Right lung (tissue), 10 donors: ENCODE measurements around the gene ZNF124. TPM values are rescaled to one million over a fixed set of nuclear protein-coding genes. Genes with fewer than 3 reads are reported as not detected.
"Not testable (repeated sequence)": the region's sequence is repeated elsewhere in the genome, so short reads cannot be mapped to it uniquely, and the experiment has no call there.

Experiments used
- DNase-seq, 2 donors: peaks; one replicate each; pipeline ENCODE4 v3.0.0-alpha.2; 2013
- long read RNA-seq, 8 donors: transcript quantifications; one replicate each; lab custom pipeline, GENCODE V29; 2026
- polyA plus RNA-seq, 5 donors: library from polyadenylated mRNA; unstranded; fragments of 120-200 nt; gene quantifications; one replicate each; pipeline versions ENCODE4 v1.2.1 to v1.2.3, GENCODE V29; 2013; ENCODE audit warnings: inconsistent platforms in 1 of 5, low replicate concordance in 1 of 5; ENCODE audit not compliant: insufficient read length in 5 of 5, insufficient read depth in 1 of 5

ZNF124 gene
- polyA plus RNA-seq = 10 to 100 TPM; 12.4 to 16.0 (median 14.7) TPM
- long read RNA-seq, donor 1, partial matches to known transcripts = 7 of 10 reads
- long read RNA-seq, donor 1, other reads (novel, unspliced or antisense) = 0 of 10 reads
- long read RNA-seq, donor 2, partial matches to known transcripts = 0 of 2 reads
- long read RNA-seq, donor 2, other reads (novel, unspliced or antisense) = 0 of 2 reads
- long read RNA-seq, donor 3, partial matches to known transcripts = 0 of 3 reads
- long read RNA-seq, donor 3, other reads (novel, unspliced or antisense) = 0 of 3 reads
- long read RNA-seq, donor 4, partial matches to known transcripts = 6 of 6 reads
- long read RNA-seq, donor 4, other reads (novel, unspliced or antisense) = 0 of 6 reads
- long read RNA-seq, donor 5, partial matches to known transcripts = 0 of 5 reads
- long read RNA-seq, donor 5, other reads (novel, unspliced or antisense) = 0 of 5 reads
- long read RNA-seq, donor 6, partial matches to known transcripts = 0 of 4 reads
- long read RNA-seq, donor 6, other reads (novel, unspliced or antisense) = 0 of 4 reads
- long read RNA-seq, donor 7, partial matches to known transcripts = 0 of 3 reads
- long read RNA-seq, donor 7, other reads (novel, unspliced or antisense) = 0 of 3 reads
- long read RNA-seq, donor 8, partial matches to known transcripts = 0 of 1 reads
- long read RNA-seq, donor 8, other reads (novel, unspliced or antisense) = 0 of 1 reads

- DNase-seq = not testable (repeated sequence)
Measured at GRCh38 chr1:247171875-247172563, at the start of gene ZNF124. Gene ZNF124, minus strand, starts transcription at chr1:247172020. Its CDS starts 143 bp downstream, at chr1:247171877.

GRCh38 chr1:247220280-247220679 is 48.5 kb upstream of the ZNF124 start:
- not testable (repeated sequence) for DNase-seq

DNA sequence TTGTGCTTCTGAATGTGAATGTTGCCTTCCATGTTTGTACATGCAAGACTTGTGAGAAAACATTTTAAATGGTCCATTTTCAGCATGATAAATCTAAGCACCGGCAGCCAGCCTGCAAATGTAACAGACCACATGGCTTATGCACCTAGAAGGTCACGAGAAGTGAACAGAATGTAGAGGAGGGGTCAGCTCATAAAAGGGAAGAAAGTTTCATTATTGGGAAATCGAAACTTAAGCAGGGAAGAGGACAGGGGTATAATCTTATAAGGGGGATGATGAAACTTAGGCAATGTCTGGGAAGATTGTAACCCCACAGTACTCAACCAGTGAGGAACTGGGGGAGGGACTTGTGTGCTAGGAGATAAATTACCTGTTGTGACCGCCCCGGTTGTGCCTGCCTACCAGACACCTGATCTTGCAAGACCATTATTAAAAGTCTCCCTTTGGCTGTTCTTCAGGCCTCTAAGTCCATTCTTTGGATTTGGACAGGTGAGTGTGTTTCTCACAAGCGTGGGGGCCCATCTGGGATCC is 46.4 kb upstream of the ZNF124 start:
- DNase-seq = no peak

- no peak for DNase-seq
Measured at GRCh38 chr1:247216261-247216660, 44.4 kb upstream of the ZNF124 start.

- no peak for DNase-seq
Measured at GRCh38 chr1:247212627-247213617, 41.1 kb upstream of the ZNF124 start.

GRCh38 chr1:247212012-247212411 is 40.2 kb upstream of the ZNF124 start:
- no peak for DNase-seq

- no peak for DNase-seq
Measured at GRCh38 chr1:247211339-247211738, 39.5 kb upstream of the ZNF124 start.

DNA sequence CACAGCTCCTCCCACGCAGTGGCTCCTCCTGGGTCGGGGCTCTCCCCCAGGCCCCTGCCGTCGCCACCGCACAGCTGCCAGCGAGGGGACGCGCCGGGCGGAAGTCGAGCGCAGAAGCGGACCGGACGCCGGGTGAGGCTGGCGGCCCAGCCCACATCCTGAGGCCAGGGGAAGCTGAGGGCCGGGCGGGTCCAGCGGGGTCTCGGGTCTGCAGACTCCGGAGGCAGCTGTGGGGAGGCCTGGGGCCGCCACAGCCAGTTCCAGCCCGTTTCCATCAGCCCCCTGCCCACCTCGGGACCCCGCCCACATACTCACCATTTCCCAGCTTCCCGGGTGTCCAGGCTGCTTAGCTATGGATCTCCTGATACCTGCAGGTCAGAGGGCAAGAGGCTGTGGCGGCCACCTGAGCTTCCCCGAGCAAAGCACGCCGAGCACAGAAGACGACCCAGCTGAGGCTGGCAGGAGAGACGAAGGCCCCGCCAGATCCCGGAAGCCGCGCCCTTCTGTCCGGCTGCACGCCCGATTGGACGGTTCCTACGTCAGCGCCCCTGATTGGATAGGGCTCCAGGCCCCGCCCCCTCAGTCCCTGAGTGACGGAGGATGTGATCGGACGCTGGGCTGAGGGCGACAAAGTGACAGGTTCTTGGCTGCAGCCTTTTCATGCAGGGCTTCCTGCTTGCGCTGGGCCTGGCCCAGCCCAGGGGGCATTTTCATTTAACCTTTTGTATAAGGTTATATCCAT is 38.7 kb upstream of the ZNF124 start:
- DNase-seq = peak; percentile 92 to 93

GRCh38 chr1:247210062-247210375 is 38.2 kb upstream of the ZNF124 start:
- no peak for DNase-seq

- no peak for DNase-seq
Measured at GRCh38 chr1:247209396-247209795, 37.6 kb upstream of the ZNF124 start.

DNA sequence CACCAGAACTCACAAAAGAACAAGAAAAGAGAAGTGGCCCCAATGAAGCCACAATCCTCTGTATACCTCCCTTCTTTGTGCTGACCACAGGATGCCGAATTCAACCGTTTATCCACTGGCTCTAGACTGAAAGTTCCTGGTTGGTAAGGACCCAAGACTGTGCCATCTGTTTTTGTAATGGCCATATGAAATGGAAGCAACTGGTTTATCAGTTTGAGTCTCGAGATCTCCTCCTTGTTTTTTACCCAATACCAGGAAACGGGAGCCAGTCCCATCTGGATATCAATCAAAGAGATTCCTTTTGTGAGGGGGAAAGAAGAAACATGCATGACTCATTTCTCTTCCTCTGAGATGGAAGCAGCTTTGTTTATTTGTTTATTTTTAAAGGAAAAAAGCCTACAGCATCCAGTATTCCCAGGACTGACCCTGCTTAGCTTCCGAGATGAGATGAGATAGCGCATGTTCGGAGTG is 32.4 kb upstream of the ZNF124 start:
- DNase-seq = no peak

DNA sequence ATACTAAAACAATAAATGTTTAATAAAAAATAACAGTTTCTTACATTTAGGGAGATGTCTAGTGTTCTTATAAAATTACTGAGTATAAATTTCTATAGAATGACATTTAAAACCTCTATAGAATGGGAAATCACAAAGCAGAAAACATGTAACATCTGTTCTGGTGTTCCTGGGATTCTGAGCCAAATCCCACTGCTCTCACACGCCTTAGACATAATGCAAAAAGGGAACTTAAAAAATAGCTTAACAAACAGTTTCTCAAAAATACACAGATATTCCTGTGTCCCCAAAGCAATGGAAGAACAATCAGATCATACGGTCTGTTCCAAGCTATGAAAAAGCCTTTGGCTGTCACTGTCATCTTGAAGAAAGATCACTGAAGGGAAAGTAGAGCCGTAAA is 27.0 kb upstream of the ZNF124 start:
- DNase-seq = no peak

DNA sequence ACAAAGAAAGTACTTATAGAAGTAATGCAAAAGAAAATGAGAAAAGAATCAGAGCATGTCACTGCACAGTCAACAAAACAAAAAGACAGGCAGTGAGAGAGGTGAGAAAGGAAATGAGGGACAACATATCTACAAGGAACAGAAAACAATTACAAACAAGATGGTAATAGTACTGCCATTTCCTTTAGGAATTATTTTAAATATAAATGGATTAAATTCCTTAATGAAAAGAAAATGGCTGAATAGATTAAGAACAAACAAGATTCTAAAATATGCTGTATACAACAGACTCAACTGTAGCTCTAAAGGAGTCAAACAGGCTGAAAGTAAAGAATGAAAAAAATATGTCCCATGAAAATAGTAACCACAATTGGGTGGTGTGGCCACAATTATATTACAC is 22.1 kb upstream of the ZNF124 start:
- no peak for DNase-seq

DNA sequence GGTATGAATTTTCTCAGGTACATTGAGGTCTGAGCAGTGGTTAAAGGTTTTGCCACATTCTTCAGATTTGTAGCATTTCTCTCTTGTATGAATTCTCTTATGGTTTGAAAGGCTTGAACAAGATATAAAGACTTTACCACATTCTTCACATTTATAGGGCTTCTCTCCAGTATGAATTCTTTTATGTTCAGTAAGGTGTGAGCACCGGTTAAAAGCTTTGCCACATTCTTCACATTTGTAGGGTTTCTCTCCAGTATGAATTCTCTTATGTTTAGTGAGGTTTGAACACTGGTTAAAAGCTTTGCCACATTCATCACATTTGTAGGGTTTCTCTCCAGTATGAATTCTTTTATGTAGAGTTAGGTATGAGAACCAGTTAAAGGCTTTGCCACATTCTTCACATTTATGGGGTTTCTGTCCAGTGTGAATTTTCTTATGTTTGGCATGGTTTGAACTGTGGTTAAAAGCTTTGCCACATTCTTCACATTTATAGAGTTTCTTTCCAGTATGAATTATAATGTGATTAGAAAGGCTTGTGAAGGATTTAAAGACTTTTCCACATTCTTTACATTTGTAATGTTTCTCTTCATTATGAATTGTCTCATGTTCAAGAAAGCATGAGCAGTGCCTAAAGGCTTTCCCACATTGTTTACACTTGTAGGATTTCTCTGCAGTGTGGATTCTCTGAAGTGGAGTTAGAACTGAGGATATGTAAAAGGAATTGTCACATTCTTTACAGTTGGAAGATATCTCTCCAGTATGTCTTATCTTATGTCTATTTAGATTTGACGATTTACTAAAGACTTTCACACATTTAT is 18.4 kb upstream of the ZNF124 start:
- DNase-seq = no peak

- peak in 1 of 2 donors; percentile 23 for DNase-seq
Measured at GRCh38 chr1:247185667-247186066, 13.8 kb upstream of the ZNF124 start.

- DNase-seq = no peak
Measured at GRCh38 chr1:247184254-247184653, 12.4 kb upstream of the ZNF124 start.

DNA sequence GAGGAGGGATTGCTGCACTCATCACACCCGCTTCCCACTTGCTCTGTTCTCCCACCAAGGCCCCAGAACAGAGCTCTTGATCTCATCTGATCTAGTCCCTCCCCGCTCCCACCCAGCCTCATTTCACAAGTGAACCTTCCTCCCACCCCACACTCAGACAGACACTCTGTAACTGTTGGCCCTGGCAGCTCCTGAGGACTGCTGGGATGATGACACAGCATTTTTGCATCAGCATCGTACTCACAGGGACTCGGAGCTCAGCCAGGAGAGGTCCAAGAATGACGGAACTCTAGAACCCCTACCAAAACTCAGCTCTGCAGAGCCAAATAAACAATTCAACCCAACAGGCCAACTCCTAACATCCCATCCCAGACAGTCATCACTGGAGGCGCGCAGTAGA is 11.2 kb upstream of the ZNF124 start:
- no peak for DNase-seq

DNA sequence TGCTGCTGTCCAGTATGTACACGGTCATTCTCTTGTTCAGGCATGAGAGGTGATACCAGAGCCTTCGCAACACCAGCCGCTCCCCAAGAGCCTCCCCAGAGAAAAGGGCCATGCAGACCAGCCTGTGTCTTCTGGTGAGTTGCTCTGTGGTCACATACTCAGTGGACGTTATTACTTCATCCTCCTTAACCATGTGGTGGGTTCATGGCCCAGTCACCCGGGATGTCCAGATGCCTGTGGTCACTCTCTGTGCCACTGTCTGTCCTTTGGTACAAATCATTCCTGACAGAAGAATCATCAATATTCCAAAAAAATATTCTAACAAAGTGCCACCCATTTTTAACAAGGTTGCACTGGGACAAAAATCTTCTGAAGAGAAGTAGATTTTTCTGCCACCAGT is 8.8 kb upstream of the ZNF124 start:
- DNase-seq = no peak

DNA sequence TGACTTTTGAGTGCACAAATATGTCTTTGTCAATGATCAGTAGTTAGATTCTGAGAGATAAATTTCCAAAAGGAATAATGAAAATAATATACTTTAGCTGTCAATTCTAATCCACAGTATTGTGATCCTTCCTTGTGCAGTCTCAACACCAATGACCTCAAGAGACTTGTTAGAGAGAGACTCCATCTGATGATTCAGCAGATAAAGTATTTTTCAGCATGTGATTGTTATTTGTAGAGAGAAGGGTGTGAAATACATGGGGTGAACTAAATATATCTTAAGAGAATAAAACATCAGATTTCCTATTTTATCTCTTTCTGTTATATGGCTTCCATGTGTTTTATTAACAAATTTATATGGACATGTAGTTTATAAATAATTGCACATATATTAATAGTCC is 5.9 kb upstream of the ZNF124 start:
- DNase-seq = no peak
